ENCODE data around the gene SLC34A3.

SLC34A3 gene

GRCh38 chr9:137198051-137198901 lies 32.4 kb upstream of the SLC34A3 start:
- DNase-seq = no peak

- no peak for DNase-seq
Observed at GRCh38 chr9:137198902-137199283, 31.8 kb upstream of the SLC34A3 start.

GRCh38 chr9:137199411-137200121 lies 31.1 kb upstream of the SLC34A3 start:
- DNase-seq = no peak

GRCh38 chr9:137200311-137201204 lies 30.1 kb upstream of the SLC34A3 start, which contains the start of gene TPRN:
TSS of gene TPRN (minus strand) at chr9:137200741. CDS start at chr9:137200711, 30 bp downstream.
- DNase-seq = peak; percentile 100

GRCh38 chr9:137201205-137201868 lies 29.4 kb upstream of the SLC34A3 start:
- no peak for DNase-seq

- DNase-seq = no peak
Observed at GRCh38 chr9:137202966-137203365, 27.7 kb upstream of the SLC34A3 start.

GRCh38 chr9:137204731-137205125 lies 26.0 kb upstream of the SLC34A3 start:
- no peak for DNase-seq

GRCh38 chr9:137205126-137206069 lies 25.3 kb upstream of the SLC34A3 start, which contains the start of the genes NDOR1 and TMEM203:
TSS of gene NDOR1 (plus strand) at chr9:137205700. CDS start at chr9:137205778, 78 bp downstream.
TSS of gene TMEM203 (minus strand) at chr9:137205648. CDS start at chr9:137205414, 234 bp downstream.
- peak; percentile 92 for DNase-seq

- no peak for DNase-seq
Observed at GRCh38 chr9:137206602-137207001, 24.1 kb upstream of the SLC34A3 start.

GRCh38 chr9:137211532-137211931 lies 19.2 kb upstream of the SLC34A3 start:
- DNase-seq = no peak

GRCh38 chr9:137212520-137212919 lies 18.2 kb upstream of the SLC34A3 start:
- no peak for DNase-seq

GRCh38 chr9:137213160-137214060 lies 17.3 kb upstream of the SLC34A3 start:
- DNase-seq = no peak

GRCh38 chr9:137214620-137215019 lies 16.1 kb upstream of the SLC34A3 start:
- no peak for DNase-seq

- no peak for DNase-seq
Observed at GRCh38 chr9:137215196-137215986, 15.3 kb upstream of the SLC34A3 start.

GRCh38 chr9:137216188-137216965 lies 14.3 kb upstream of the SLC34A3 start:
- no peak for DNase-seq

- no peak for DNase-seq
Observed at GRCh38 chr9:137217276-137218211, 13.2 kb upstream of the SLC34A3 start.

- DNase-seq = no peak
Observed at GRCh38 chr9:137218212-137218753, 12.4 kb upstream of the SLC34A3 start.
